Measurements from ENCODE around the gene HOXD1.

The HOXD1 gene

DNA sequence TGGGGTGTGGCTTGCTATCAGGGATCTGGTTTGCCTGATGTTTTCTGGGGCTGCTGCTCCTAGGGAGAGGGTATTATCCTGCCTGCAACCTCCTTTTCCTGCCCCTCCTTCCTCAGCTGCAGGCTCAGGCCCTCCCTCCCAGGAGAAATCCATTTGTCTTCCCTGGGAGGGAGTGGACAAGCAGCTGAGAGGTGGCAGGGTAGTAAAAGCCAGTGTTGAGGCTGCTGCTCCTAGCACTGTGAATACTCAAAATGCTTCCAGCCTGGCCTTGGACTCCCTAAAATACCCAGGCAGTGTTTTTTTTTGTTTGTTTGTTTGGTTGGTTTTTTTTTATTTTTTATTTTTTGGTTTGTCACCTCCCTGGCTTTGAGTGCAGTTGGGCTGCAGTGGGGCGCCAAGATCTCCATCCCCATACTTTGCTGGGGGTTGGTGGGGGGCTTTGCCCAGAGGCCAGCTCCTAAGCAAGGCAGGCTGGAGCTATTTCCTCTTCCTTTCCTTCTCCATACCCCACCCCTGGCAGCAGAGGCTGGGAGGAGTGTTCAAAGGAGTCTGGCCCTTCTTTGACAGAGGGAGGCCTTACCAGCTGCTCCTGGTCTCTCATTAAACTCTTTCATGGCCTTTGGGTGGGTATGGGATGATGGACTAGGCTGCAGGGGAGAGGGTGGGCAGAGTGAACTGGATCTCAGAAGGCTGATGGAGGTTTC lies 17.7 kb upstream of the HOXD1 start:
- no peak overlapping the region for H3K4me3 ChIP-seq (ENCODE audit: low read length)
- DNase-seq (ENCODE audit: low read depth), result no peak
- no peak for TF ChIP-seq CTCF (conservative IDR thresholded peaks at IDR 0.05; ENCODE audit: low read length)

DNA sequence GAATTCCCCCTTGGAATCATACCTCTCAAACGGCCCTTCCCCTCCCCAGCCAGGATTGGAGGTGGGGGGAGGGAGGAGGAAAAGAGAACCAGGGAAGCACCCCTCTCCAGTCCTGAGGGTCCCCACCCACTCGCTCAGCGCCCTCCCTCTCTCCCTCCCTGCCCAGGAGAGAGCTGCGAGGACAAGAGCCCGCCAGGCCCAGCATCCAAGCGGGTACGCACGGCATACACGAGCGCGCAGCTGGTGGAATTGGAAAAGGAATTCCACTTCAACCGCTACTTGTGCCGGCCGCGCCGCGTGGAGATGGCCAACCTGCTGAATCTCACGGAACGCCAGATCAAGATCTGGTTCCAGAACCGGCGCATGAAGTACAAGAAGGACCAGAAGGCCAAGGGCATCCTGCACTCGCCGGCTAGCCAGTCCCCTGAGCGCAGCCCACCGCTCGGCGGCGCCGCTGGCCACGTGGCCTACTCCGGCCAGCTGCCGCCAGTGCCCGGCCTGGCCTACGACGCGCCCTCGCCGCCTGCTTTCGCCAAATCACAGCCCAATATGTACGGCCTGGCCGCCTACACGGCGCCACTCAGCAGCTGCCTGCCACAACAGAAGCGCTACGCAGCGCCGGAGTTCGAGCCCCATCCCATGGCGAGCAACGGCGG lies 17.0 kb upstream of the HOXD1 start:
- no peak overlapping the region for H3K4me3 ChIP-seq (ENCODE audit: low read length)
- TF ChIP-seq CTCF (conservative IDR thresholded peaks at IDR 0.05; ENCODE audit: low read length), result no peak
- no peak for DNase-seq (ENCODE audit: low read depth)

DNA sequence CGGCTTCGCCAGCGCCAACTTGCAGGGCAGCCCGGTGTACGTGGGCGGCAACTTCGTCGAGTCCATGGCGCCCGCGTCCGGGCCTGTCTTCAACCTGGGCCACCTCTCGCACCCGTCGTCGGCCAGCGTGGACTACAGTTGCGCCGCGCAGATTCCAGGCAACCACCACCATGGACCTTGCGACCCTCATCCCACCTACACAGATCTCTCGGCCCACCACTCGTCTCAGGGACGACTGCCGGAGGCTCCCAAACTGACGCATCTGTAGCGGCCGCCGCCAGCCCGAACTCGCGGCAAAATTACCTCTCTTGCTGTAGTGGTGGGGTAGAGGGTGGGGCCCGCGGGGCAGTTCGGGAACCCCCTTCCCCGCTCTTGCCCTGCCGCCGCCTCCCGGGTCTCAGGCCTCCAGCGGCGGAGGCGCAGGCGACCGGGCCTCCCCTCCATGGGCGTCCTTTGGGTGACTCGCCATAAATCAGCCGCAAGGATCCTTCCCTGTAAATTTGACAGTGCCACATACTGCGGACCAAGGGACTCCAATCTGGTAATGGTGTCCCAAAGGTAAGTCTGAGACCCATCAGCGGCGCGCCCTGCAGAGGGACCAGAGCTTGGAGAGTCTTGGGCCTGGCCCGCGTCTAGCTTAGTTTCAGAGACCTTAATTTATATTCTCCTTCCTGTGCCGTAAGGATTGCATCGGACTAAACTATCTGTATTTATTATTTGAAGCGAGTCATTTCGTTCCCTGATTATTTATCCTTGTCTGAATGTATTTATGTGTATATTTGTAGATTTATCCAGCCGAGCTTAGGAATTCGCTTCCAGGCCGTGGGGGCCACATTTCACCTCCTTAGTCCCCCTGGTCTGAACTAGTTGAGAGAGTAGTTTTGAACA lies 16.2 kb upstream of the HOXD1 start:
- no peak for DNase-seq (ENCODE audit: low read depth)
- H3K4me3 ChIP-seq (ENCODE audit: low read length), result no peak overlapping the region
- TF ChIP-seq CTCF (conservative IDR thresholded peaks at IDR 0.05; ENCODE audit: low read length), result no peak

GRCh38 chr2:176172895-176173566 lies 15.4 kb upstream of the HOXD1 start:
- no peak overlapping the region for H3K4me3 ChIP-seq (ENCODE audit: low read length)
- no peak for TF ChIP-seq CTCF (conservative IDR thresholded peaks at IDR 0.05; ENCODE audit: low read length)
- no peak for DNase-seq (ENCODE audit: low read depth)

- H3K4me3 ChIP-seq (ENCODE audit: low read length), result no peak overlapping the region
- no peak for DNase-seq (ENCODE audit: low read depth)
- no peak for TF ChIP-seq CTCF (conservative IDR thresholded peaks at IDR 0.05; ENCODE audit: low read length)
Measured at GRCh38 chr2:176173567-176174381, 14.7 kb upstream of the HOXD1 start.

GRCh38 chr2:176174382-176174823 lies 14.1 kb upstream of the HOXD1 start:
- no peak overlapping the region for H3K4me3 ChIP-seq (ENCODE audit: low read length)
- DNase-seq (ENCODE audit: low read depth), result no peak
- TF ChIP-seq CTCF (conservative IDR thresholded peaks at IDR 0.05; ENCODE audit: low read length), result no peak

All from AG10803 (cell line).